ENCODE measurements around the gene KLF12. TPM values are rescaled to one million over a fixed set of nuclear protein-coding genes. Genes with fewer than 3 reads are reported as not detected.

KLF12 gene
- total and polyA plus RNA-seq, 2 experiments from 2014 or later, result 6.4 to 7.7 TPM

GRCh38 chr13:74110053-74110452 lies 24.2 kb downstream of the KLF12 start (continued):
- TF ChIP-seq, protein P1, sequence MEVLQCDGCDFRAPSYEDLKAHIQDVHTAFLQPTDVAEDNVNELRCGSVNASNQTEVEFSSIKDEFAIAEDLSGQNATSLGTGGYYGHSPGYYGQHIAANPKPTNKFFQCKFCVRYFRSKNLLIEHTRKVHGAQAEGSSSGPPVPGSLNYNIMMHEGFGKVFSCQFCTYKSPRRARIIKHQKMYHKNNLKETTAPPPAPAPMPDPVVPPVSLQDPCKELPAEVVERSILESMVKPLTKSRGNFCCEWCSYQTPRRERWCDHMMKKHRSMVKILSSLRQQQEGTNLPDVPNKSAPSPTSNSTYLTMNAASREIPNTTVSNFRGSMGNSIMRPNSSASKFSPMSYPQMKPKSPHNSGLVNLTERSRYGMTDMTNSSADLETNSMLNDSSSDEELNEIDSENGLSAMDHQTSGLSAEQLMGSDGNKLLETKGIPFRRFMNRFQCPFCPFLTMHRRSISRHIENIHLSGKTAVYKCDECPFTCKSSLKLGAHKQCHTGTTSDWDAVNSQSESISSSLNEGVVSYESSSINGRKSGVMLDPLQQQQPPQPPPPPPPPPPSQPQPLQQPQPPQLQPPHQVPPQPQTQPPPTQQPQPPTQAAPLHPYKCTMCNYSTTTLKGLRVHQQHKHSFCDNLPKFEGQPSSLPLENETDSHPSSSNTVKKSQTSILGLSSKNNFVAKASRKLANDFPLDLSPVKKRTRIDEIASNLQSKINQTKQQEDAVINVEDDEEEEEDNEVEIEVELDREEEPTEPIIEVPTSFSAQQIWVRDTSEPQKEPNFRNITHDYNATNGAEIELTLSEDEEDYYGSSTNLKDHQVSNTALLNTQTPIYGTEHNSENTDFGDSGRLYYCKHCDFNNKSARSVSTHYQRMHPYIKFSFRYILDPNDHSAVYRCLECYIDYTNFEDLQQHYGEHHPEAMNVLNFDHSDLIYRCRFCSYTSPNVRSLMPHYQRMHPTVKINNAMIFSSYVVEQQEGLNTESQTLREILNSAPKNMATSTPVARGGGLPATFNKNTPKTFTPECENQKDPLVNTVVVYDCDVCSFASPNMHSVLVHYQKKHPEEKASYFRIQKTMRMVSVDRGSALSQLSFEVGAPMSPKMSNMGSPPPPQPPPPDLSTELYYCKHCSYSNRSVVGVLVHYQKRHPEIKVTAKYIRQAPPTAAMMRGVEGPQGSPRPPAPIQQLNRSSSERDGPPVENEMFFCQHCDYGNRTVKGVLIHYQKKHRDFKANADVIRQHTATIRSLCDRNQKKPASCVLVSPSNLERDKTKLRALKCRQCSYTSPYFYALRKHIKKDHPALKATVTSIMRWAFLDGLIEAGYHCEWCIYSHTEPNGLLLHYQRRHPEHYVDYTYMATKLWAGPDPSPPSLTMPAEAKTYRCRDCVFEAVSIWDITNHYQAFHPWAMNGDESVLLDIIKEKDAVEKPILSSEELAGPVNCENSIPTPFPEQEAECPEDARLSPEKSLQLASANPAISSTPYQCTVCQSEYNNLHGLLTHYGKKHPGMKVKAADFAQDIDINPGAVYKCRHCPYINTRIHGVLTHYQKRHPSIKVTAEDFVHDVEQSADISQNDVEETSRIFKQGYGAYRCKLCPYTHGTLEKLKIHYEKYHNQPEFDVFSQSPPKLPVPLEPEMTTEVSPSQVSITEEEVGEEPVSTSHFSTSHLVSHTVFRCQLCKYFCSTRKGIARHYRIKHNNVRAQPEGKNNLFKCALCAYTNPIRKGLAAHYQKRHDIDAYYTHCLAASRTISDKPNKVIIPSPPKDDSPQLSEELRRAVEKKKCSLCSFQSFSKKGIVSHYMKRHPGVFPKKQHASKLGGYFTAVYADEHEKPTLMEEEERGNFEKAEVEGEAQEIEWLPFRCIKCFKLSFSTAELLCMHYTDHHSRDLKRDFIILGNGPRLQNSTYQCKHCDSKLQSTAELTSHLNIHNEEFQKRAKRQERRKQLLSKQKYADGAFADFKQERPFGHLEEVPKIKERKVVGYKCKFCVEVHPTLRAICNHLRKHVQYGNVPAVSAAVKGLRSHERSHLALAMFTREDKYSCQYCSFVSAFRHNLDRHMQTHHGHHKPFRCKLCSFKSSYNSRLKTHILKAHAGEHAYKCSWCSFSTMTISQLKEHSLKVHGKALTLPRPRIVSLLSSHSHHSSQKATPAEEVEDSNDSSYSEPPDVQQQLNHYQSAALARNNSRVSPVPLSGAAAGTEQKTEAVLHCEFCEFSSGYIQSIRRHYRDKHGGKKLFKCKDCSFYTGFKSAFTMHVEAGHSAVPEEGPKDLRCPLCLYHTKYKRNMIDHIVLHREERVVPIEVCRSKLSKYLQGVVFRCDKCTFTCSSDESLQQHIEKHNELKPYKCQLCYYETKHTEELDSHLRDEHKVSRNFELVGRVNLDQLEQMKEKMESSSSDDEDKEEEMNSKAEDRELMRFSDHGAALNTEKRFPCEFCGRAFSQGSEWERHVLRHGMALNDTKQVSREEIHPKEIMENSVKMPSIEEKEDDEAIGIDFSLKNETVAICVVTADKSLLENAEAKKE (CRISPR knock-in tag; IDR thresholded peaks at IDR 0.05), result no peak
- TF ChIP-seq ZNF331 (CRISPR knock-in tag; IDR thresholded peaks at IDR 0.05; ENCODE audit: low read depth) (no peak), ZNF114 (CRISPR knock-in tag; IDR thresholded peaks at IDR 0.05) (no peak), STAT1 (IDR thresholded peaks at IDR 0.05; ENCODE audit: unreplicated experiment) (no peak), EZH2 (IDR thresholded peaks at IDR 0.05; ENCODE audit: low read depth, unreplicated experiment) (no peak), POLR2AphosphoS5 (IDR thresholded peaks at IDR 0.05; ENCODE audit: low read depth) (no peak)
- TF ChIP-seq, protein P2, sequence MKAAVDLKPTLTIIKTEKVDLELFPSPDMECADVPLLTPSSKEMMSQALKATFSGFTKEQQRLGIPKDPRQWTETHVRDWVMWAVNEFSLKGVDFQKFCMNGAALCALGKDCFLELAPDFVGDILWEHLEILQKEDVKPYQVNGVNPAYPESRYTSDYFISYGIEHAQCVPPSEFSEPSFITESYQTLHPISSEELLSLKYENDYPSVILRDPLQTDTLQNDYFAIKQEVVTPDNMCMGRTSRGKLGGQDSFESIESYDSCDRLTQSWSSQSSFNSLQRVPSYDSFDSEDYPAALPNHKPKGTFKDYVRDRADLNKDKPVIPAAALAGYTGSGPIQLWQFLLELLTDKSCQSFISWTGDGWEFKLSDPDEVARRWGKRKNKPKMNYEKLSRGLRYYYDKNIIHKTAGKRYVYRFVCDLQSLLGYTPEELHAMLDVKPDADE (IDR thresholded peaks at IDR 0.05), result no peak

GRCh38 chr13:74107598-74107997 lies 26.6 kb downstream of the KLF12 start:
- Histone ChIP-seq H3K27me3 (ENCODE audit: insufficient read depth) (no peaks in the 10 kb centered on the region), H3K36me3 (ENCODE audit: insufficient read depth) (no peaks in the 10 kb centered on the region), H3K4me1 (ENCODE audit: insufficient read depth) (peaks cover 7% of the 10 kb centered on the region), H3K27ac (ENCODE audit: low read depth) (no peak overlapping the region), H3K4me2 (no peak overlapping the region), H3F3A (replicated peaks; ENCODE audit: low read depth) (no peaks in the 10 kb centered on the region), H3K79me2 (replicated peaks; ENCODE audit: insufficient read depth) (peaks cover 41% of the 10 kb centered on the region), H2AFZ (no peak overlapping the region), H4K20me1 (replicated peaks; ENCODE audit: insufficient read depth) (no peaks in the 10 kb centered on the region), H3K9me2 (ENCODE audit: insufficient read depth) (no peaks in the 10 kb centered on the region), H3K4me3 (no peak overlapping the region)
- Mint-ChIP-seq H3K4me1 (peaks cover 2% of the 10 kb centered on the region; the same call in 2 of the 3 replicates), H3K4me3 (no peak overlapping the region), H3K36me3 (ENCODE audit: low read depth) (no peaks in the 10 kb centered on the region), H3K9me3 (no peaks in the 10 kb centered on the region; the same call in 2 of the 3 replicates), H3K27ac (no peak overlapping the region), H3K27me3 (ENCODE audit: insufficient read depth, low read depth, poor library complexity) (no peaks in the 10 kb centered on the region)
- ATAC-seq (no peak), DNase-seq (ENCODE audit: low spot score) (no peak)
- TF ChIP-seq ZNF114 (CRISPR knock-in tag; IDR thresholded peaks at IDR 0.05), result no peak
- TF ChIP-seq STAT1 (IDR thresholded peaks at IDR 0.05; ENCODE audit: unreplicated experiment), result no peak
- TF ChIP-seq, protein P1 (CRISPR knock-in tag; IDR thresholded peaks at IDR 0.05), result no peak
- TF ChIP-seq EZH2 (IDR thresholded peaks at IDR 0.05; ENCODE audit: low read depth, unreplicated experiment), result no peak
- no peak for TF ChIP-seq EZH2phosphoT487 (IDR thresholded peaks at IDR 0.05; ENCODE audit: unreplicated experiment)
- TF ChIP-seq NANOG (IDR thresholded peaks at IDR 0.05; ENCODE audit: borderline replicate concordance), result no peak

All from GM23338 (cell line).